Superior temporal gyrus (tissue), 1 donor: ENCODE data around the gene PID1.
A peak's percentile ranks its signal among the peaks of the same experiment; 100 is the strongest.

Experiments used
- DNase-seq: peaks from one replicate; pipeline ENCODE4 v3.0.0-alpha.2; 2016; ENCODE audit errors: extremely low spot score

The PID1 gene, protein sequence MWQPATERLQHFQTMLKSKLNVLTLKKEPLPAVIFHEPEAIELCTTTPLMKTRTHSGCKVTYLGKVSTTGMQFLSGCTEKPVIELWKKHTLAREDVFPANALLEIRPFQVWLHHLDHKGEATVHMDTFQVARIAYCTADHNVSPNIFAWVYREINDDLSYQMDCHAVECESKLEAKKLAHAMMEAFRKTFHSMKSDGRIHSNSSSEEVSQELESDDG

DNA sequence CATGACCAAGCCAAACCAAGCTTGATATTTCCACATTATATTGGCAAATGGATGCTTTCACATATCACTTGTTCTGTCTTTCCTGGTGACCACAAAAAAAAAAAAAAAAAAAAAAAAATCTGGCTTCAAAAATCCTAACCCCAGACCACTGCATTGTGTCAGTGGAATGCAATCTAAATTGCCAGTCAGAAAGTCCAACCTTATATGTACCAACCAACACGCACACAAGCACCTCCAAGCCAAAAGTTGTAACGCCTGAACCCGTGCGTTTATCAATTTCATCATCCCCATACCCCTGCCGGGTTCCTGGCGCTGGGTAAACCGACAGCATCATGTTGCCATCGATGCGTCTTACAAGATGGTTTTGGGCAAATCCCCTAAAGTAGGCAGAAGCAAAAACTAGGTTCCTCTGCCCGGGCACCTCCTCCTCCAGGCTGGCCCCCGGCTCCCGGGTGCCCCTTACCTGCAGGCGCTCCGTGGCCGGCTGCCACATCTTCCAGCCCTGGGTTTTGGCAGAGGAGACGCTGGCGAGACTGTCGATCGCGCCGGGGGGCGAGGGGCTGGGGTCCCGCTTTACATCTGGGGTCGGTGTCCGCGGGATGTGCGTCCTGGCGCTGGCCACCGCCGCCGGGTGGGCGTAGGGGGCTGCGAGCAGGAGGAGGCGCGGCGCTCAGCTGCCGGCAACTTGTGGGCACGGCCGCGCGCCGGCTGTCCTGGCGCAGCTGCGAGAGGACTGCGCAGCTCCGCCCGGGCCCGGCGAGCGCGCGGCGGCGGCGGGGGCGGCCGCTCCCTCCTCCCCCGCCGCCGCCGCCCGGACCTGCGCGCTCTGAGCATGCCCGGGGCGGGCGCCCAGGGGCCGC is at the start of gene PID1:
TSS of gene PID1 (minus strand) at position 737 of the 860 bp plus-strand sequence. CDS start at position 493, 244 bp downstream.
- no peak for DNase-seq

DNA sequence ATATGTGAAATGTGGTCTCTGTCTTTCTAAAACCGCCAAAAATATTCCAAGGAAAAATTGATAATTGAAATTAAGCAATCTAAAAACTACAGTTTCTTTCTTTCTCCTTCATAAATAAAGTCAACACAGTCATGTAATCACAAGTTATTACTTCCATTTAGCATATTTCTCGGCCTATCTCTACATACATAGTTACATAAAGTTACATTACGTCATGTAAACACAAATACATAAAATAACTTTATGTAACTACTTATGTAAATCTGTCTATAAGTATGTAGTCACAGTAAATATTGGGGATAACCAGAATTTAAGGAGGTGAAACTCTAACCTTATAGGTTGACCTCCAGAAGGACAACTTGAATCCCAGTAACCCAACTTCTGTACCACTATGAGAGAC is 48.5 kb upstream of the PID1 start:
- no peak for DNase-seq

DNA sequence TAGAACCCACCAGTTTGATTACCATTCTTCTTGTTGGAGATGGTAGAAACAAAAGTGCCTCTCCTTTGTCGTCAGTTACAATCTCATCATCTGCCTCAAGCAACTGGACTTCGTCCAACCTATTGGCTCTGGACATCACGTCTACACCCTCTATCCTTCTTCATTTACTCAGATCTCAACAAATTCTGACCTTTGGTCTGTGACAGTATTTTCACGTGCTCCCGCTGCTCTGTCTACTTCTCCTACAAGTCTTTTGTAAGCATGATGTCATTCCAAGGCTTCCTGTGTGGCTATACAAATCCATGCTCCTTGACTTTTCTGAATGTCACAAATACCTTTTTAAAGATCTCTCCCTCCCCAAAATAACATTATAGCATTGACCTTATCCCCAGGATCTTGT is 43.0 kb upstream of the PID1 start:
- DNase-seq, result no peak

DNA sequence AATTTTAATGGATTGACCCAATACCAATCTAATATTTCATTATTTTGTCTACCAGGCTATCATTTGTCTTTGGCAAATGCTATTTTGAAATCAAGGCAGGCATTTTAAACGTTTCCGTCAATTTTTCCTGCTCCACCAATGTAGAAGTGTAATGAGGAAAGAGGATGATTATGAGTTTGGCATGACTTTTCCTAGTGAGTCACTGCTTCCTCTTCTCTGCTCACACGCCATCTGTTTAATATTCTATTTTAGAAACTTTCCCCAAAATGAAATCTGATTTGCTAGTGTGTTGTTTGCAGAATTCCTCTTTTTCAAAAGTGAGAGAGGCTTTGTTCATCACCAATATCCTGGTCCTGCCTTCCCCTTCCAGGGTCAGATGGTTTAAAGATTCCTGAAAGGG is 42.5 kb upstream of the PID1 start:
- DNase-seq, result peak; percentile 56

DNA sequence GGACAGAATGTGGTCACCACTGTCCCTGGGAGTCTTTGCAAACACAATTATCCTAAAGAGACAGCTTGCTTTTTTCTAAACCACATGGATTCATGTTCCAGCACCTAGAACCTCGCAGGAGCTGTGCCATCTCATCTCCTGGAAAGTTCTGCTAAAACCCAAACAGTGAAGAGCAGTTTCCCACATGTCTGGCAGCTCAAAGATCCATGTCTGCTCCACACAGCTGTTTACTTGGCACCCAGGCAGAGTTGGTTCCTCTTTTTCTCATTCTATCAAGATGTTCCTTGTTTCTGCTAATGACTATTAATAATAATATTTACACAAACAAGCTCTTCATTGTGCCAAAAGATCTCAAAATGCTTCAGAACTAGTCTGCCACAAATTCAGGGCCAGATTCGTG is 30.1 kb upstream of the PID1 start:
- peak; percentile 17 for DNase-seq

DNA sequence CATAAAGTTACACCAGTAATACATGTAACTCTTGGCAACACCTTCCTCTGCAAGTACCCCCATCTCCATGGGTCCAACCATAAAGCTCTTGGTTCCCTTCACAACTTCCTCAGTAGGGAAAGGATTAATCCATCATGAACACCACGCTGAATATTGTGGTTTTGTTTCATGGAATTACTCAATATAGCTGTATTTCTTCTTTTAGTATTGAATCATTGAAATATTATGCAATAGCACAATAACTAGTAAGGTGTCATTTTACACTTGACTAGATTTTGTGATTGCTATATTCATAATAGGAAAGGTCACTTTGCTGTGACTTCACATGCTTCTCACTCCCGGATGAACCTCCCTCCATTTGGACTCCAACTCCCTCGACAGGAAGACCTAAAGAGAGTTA is 29.7 kb upstream of the PID1 start:
- DNase-seq, result no peak

DNA sequence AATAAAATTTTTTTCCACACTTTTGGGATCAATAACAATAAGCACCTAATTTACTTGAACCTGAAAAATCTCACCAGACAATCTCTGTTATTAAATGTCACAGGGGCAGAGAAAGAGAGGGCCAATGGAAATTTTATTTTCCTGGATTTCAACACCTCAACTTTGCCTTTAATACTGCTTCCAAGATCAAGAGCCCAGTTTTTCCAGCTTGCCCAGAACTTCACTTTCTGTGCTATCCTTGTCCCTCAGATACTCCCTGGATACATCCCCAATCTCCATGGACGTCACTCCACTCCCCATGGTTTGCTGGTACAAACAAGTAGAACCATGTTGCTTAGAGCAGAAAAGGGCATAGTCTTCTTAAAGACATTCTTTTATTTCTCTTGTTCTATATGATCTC is 29.3 kb upstream of the PID1 start:
- DNase-seq, result no peak

DNA sequence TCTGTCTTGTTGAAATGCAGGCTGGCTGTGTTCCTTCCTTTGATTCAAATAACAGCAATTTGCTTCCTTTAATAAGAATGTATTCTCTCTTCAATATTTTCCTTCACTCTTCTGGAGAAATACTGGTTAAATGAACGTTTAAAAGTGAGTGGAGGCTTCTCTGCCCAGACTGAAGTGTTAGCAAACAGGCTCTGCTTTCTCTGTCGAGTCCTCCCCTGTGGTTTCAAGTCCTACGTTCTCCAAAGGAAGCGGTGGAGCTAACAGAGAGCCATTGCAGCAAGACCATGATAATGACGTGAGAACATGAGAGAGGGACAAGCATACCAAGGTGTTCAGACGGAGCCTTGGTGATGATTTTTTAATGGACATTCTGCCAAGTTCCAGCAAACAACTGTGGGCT is 26.2 kb upstream of the PID1 start:
- peak; percentile 20 for DNase-seq

DNA sequence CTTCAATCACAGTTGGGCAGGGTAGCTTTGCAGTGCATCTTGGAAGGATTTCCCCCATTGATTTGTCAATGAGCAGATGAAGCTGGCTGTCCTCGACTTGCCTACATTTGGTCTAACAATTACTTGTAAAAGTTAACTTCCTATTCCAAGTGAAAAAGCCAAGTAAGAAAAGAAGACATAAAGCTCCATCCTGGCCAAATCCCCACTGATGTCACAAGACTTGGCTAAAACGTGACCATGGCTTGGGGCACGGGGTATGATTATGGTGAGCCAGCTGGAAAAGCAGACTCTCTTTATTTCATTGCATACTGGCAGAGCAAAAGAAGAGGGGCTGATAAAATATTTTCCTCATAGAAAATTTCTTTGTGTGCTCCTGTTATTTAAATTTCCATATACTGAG is 25.4 kb upstream of the PID1 start:
- no peak for DNase-seq

DNA sequence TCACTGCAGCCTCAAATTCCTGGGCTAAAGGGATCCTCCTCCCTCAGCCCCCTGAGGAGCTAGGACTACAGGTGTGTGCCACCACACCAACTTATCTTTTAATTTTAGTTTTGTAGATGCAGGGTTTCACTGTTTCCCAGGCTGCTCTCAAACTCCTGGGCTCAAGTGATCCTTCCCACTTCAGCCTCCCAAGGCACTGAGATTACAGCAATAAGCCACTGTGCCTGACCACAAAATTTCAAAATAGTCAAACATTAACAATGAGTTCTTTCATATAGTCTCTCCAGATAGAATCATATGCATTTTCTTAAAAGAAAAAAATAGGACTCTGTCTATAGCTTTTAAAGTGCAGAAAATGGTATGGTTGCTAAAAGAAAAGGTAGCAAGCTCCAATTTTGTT is 24.9 kb upstream of the PID1 start:
- no peak for DNase-seq

DNA sequence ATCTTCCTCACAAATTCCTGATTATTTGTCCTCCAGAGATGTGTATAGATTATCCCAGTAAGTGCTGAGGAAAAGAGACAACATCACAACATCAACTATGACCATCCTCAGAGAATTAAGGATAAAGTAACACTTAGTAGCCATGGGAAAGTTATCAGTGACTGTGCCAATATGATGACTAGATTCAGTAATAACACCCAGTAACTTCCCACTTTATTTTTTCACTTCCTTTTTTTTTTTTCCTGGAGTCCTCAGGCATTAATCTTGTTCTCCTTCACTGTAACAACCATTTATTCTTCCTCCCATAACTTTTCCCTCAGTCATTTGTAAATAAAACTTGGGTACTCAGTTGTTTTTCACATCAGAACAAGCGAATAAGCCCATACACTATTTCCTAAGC is 16.7 kb upstream of the PID1 start:
- no peak for DNase-seq

DNA sequence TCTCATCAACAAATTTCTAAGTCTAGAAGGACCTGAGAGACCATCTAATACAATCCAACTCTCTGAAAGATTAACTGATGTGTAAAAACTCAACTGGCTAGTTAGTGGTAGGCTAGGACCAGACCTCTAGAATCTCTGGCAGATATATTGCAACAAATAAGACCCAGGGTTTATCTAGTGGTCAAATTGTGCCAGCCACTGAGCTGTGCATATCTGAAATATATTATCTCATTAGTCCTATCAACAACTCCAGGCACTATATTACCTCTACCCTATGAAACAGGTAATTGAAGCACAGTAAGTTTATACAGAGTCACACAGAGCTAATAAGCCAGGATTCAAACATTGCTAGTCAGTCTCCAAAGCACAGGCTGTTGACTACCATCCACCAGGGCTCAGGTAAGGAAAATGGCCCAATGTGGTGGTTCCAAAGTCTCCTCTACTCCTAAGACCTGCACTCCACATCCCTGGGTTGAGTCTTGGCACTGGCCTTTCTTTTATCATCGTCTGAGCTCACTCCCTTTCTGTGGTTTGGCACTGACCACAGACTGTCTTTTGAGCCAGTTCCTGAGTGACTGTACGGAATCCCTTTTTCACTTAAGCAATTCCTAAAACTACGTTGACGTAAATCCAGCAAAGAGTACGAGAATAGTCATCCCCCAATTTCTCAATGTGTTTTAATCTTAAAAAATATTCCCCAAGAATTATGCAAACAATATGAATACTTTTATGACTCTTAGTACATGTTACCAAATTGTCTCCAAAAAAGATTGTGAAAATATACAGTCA is 11.9 kb upstream of the PID1 start:
- no peak for DNase-seq

DNA sequence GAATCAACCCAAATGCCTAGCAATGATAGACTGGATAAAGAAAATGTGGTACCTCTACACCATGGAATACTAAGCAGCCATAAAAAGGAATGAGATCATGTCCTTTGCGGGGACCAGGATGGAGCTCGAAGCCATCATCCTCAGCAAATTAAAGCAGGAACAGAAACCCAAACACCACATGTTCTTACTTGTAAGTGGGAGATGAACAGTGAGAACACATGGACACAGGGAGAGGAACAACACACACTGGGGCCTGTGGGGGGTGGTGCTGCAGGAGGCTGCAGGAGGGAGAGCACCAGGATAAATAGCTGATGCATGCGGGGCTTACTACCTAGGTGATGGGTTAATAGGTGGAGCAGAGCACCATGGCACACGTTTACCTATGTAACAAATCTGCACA is 8.4 kb upstream of the PID1 start:
- no peak for DNase-seq

DNA sequence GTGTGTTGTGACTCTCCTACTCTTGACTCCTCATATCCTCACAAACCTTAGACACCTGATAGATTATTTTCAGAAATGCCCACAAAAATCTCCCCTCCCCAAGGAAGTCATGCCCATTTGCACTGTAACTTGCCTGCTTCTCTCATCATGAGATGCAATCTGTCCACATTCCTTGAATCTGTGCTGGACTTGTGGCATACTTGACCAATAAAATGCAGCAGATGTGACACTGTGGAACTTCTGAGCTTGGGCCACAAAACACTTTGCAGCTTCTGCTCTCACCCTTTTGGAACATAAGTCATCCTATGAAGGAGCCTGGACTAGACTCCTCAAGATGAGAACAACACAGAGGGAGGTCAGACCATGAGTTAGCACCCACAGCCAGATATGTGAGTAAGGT is 4.4 kb upstream of the PID1 start:
- no peak for DNase-seq

DNA sequence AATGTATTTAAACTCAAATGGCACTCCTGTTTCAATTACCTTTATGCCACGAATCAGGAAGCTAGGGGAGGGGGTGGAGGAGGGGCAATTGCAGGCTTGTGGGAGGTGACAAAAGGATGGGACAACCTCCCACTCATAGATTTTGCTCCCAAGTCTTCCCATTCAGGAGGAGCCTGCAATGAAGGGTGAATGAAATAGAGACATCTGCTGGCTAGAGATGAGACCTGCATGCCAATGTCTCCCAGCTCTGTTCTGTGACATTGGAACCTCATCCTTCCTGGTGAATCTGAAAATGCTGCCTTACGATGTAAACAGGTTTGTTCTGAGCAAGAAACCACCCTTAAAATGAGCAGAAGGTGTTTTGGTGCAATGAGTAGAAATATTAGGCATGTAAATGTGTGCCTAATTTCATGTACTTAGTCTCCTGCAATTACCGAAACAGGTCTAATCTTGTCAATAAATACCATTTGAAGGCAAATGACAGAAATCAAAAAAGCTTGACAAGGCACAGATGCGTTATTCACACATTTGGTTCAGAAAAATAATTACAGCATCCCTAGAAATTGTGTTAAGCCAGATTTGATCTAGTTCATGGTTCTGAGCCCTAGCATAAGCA is 2.7 kb upstream of the PID1 start:
- peak; percentile 90 for DNase-seq

DNA sequence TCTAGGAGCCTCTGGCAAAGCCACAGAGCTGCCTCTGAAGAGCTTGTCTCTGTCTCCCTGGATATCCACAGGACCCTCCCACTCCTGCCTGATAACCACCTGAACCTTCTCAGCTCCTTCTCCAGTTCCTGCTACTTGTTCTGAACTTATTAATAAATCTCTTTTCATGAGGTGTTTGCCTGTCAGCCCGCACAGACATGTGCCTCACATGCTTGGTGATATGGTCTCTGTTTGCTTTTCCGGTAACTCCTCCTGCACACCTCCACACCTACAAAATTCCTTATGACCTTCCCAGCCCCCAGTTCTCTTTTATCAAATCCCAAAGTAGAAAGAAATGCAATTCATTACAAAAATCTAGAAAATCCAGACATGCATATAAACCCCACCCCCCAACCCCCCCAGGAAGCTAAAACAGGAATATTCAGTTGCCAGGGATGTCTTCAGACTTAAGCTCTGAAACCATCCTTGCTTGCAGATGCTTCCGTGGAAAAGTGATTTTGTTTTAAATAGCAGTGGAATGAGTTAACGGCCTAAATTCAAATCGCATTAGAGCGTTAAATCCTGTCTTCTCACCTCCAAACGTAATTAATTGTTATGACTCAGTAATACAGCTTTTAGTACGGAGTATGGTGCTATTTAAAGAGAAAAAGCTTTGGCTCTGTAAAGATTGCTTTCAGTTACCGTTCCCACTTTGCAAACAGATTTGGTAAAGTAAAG is 2.1 kb upstream of the PID1 start:
- peak; percentile 53 for DNase-seq

DNA sequence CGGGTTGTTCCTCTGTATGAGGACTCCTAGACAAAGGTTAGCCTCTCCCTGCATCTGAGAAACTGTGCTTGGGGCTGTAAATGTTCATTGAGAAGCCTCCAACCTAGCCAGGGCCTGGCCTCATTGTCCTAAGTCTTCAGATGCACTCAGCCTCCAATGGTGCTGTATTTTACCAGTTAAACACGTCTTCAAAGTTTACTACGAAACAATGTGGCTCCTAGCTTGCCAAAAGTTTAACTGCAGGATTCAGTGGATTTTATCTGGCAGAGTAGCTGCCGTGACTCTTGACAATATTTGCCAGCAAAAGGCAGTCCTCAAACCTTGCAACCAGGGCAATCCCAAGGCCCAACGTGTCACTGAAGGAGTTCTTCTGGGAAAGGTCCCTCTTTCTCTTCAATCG is 1.1 kb downstream of the PID1 start:
- peak; percentile 43 for DNase-seq

DNA sequence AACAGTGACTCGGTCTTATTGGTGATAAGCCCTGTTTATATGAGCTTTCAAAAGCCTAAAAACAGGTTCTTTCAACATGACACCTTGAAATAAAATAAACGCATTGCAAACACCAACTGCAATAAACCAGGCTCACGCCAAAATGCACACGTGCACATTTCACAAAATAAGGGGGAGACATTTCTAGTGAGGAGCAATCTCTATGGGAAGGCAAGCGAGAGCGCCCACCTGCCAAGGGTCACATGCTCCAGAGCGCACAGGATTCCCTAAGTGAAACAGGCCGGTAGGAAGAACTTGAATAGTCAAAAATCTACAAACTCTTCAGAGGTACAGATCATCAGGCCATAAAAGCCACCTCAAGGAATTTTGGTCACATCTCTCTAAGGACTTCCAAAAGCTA is 1.9 kb downstream of the PID1 start:
- DNase-seq, result no peak

DNA sequence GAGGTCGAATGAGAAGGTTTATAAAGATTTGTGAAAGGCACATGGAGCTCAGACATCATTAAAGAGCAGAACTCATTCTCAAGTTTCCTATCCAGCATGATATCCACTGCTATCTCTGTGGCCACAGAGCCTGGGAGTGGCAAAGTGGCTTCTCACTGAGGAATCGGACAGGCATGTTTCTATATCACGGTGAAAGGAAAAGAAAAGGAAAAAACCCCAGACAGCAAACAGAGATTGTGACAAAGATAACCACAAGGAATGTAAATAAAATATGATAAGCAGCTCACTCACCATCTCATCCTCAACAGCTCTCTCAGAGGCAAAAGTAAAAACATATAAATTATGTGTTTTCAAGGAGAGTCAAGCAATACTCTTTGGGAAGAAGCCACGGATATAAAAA is 2.5 kb downstream of the PID1 start:
- DNase-seq, result no peak

DNA sequence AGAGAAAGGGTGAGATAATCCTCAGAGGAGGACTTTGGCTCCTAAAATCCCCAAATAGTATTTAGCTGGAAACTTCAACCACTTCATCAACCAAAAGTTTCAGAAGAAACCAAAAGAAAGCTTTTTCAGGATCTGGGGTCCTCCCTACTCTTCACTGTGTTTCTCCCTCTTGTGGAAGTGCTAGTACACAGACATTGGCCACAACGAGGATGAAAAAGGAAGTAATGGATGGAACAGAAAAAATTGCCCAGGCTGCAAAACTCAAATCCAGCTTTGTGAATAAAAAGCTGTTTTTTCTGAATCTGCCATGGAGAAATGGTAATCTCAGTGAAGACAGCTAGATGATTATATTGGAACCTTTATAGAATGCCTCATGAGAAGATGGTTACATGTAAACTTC is 4.0 kb downstream of the PID1 start:
- DNase-seq, result no peak

DNA sequence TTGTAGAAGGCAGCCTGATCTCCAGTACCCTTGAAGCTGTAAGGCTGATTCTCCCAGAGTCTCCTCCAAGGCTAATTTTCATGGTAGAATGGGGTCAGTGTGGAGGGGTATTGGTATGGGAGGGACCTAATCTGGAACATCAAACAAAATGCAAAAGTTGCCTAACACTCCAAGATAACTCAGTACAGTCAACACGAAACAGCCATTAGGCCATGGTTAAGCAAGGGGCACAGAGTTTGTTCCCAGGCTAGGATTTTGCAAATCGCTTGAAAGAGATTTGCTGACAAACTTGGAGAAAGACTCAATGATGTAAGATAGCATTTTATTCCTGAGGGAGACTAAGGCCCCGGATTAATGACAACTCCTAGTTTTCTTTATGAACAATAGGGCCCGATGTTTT is 5.4 kb downstream of the PID1 start:
- no peak for DNase-seq

DNA sequence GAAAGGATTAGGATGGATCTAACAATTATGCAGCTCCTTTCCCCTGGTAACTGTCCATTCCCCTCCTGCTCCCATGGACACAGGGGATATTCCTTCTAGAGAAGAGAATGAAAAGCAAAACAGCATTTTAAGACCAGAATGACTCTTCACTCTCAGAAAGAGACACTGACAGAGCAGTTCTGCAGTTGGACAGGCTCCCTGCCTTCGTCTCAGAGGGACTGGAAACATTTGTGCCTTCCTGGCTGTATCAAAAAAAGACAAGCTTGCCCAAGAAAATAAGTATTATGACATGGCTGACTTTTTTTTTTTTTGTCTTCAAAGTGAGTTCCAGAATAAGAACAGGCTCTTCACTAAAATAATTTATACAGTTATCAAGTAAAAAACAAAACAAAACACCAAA is 9.5 kb downstream of the PID1 start:
- DNase-seq, result no peak
